ENCODE results near the gene POLR1G. TPM values are rescaled to one million over a fixed set of nuclear protein-coding genes. Genes with fewer than 3 reads are reported as not detected.

Gene POLR1G
- total RNA-seq, 3 donors from 2014 or later (not counting 1 experiment from before 2014, with no cell fraction given): 0.28 to 1.4 (median 0.45) TPM

DNA sequence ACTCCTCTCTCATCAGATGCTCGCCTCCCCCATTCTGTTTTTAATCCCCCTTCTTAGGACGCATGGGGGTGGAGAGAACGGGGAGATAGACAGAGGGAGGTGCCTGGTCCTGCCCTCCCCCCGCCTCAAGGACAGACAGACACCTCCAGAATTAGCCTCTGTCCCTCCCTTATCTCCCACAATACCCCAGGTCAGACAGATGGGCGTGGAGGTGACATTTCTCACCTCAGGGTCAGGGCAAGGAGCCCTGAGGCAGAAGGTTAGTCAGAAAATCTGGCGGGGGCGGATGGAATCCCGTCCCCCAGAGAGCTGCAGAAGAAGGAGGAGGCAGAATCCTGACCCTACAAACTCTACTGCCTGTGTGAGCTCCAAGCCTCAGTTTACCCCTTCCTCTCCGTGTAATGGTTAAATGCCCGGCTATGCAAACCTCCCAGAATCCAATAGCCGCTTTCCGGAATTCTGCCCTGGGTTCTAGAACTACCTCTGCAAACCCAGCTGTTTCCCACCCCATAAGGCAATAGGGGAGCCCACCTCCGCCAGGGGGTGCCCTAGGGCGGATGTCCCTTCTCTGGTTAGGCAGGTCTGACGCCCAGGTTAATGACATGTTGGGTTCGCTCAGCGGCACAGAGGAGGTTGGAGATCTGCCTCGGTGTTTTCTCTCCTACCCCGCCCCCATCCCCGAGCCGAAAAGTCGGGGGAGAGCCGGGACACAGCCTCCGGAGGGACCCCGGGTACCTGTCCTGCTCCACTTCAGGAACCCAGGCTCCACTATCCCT lies 2.5 kb upstream of the POLR1G start:
- Mint-ChIP-seq H3K27ac (peak overlapping the region; percentile 43 to 86), H3K4me3 (peak overlapping the region; percentile 97), H3K9me3 (no peaks in the 10 kb centered on the region), H3K36me3 (no peaks in the 10 kb centered on the region), H3K4me1 (peaks cover 33 to 37% of the 10 kb centered on the region in 2 donors), H3K27me3 (ENCODE audit: low read depth in 2 of 2) (peaks cover 10 to 14% of the 10 kb centered on the region in 2 donors)
- ATAC-seq (peak in 2 of 3 donors; percentile 16 to 22), DNase-seq (peak; percentile 62 to 76)
- Histone ChIP-seq H3K27me3 (ENCODE audit: control insufficient read depth, insufficient read depth, low read length) (peaks cover 25% of the 10 kb centered on the region), H3K4me3 (ENCODE audit: low read length) (no peak overlapping the region), H3K9me3 (ENCODE audit: control insufficient read depth, insufficient read depth, low read length) (no peaks in the 10 kb centered on the region), H3K4me1 (ENCODE audit: control insufficient read depth, insufficient read depth, low read length) (peaks cover 35% of the 10 kb centered on the region), H3K27ac (ENCODE audit: low read length) (no peak overlapping the region), H3K36me3 (ENCODE audit: control insufficient read depth, insufficient read depth, low read length) (no peaks in the 10 kb centered on the region)
- WGBS (ENCODE audit: insufficient coverage): 24% methylated on average over 24 of the region's 25 CpGs
- TF ChIP-seq, protein P1, sequence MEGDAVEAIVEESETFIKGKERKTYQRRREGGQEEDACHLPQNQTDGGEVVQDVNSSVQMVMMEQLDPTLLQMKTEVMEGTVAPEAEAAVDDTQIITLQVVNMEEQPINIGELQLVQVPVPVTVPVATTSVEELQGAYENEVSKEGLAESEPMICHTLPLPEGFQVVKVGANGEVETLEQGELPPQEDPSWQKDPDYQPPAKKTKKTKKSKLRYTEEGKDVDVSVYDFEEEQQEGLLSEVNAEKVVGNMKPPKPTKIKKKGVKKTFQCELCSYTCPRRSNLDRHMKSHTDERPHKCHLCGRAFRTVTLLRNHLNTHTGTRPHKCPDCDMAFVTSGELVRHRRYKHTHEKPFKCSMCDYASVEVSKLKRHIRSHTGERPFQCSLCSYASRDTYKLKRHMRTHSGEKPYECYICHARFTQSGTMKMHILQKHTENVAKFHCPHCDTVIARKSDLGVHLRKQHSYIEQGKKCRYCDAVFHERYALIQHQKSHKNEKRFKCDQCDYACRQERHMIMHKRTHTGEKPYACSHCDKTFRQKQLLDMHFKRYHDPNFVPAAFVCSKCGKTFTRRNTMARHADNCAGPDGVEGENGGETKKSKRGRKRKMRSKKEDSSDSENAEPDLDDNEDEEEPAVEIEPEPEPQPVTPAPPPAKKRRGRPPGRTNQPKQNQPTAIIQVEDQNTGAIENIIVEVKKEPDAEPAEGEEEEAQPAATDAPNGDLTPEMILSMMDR (IDR thresholded peaks at IDR 0.05): peak; percentile 54
- intact Hi-C loops (cut with micrococcal nuclease): loop anchor here (2.0 to 10.0 kb wide), 2 partner anchors 75 to 241 kb away; no protein-coding TSS in a partner anchor

- H3K36me3 ChIP-seq (ENCODE audit: control insufficient read depth, insufficient read depth, low read length): no peaks in the 10 kb centered on the region
- Mint-ChIP-seq H3K4me1 (peaks cover 33 to 37% of the 10 kb centered on the region in 2 donors), H3K4me3 (peak within 1 kb of the TSS; percentile 97), H3K36me3 (no peaks in the 10 kb centered on the region), H3K27me3 (ENCODE audit: low read depth in 2 of 2) (peaks cover 10 to 14% of the 10 kb centered on the region in 2 donors), H3K9me3 (no peaks in the 10 kb centered on the region), H3K27ac (peak within 1 kb of the TSS; percentile 86 to 92)
- peak within 1 kb of the TSS; percentile 84 for H3K27ac ChIP-seq (ENCODE audit: low read length)
- peak within 1 kb of the TSS; percentile 67 for H3K4me3 ChIP-seq (ENCODE audit: low read length)
- peaks cover 25% of the 10 kb centered on the region for H3K27me3 ChIP-seq (ENCODE audit: control insufficient read depth, insufficient read depth, low read length)
- DNase-seq (peak in 1 of 2 donors; percentile 57), ATAC-seq (peak in 2 of 3 donors; percentile 1 to 2)
- peaks cover 35% of the 10 kb centered on the region for H3K4me1 ChIP-seq (ENCODE audit: control insufficient read depth, insufficient read depth, low read length)
- intact Hi-C loops (cut with micrococcal nuclease): loop anchor here (2.0 to 10.0 kb wide), 2 partner anchors 74 to 240 kb away; no protein-coding TSS in a partner anchor
- H3K9me3 ChIP-seq (ENCODE audit: control insufficient read depth, insufficient read depth, low read length): no peaks in the 10 kb centered on the region
- TF ChIP-seq, protein P1 (IDR thresholded peaks at IDR 0.05): no peak
- WGBS (ENCODE audit: insufficient coverage): 7% methylated on average over 46 of the region's 46 CpGs
These were observed 1.6 kb upstream of the POLR1G start, which contains the start of gene PPP1R13L for GRCh38 chr19:45404557-45405434. Gene PPP1R13L, minus strand, starts transcription at chr19:45405069. Its CDS starts 6,751 bp downstream, at chr19:45398318.

DNA sequence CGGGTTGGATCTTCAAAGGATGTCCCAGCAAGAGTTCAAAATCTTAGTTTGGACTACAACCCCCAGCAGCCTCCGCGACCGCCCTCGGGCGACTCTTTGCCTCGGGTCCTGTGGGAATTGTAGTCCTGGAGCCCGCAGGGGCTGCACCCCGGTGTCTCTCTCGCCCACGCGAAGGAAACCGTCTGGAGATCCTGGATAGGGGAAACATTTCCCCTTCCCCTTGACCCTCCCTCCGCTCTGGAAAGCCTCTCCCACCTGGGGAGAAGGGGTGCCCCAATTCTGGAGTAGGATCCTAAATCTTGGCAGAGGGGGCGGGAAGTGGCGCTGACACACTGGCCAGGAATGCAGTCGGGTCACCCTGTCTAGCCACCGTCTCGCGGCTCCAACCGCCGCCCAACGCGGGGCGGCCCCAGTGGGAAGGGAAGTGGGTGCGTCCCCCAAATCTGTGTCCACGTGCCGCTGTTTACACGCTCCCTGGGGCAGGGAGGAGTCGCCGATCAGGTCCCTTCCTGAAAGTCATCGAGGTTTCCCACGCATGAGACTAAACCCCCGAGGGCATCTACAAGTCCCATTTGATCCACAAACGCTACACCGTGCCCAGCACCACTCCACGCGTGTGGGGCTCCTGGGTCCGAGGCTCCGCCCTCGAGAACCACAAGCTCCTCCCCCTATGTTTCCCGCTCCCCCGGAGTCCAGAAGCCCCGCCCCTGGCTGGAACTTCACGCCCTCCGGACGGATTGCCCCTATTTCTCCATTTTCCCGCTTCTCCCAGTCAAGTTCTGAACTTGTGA lies 814 bp upstream of the POLR1G start:
- Mint-ChIP-seq H3K9me3 (no peaks in the 10 kb centered on the region), H3K27ac (peak overlapping the region; percentile 86 to 92), H3K4me1 (peaks cover 33 to 37% of the 10 kb centered on the region in 2 donors), H3K4me3 (peak overlapping the region; percentile 97), H3K36me3 (no peaks in the 10 kb centered on the region), H3K27me3 (ENCODE audit: low read depth in 2 of 2) (peaks cover 10 to 14% of the 10 kb centered on the region in 2 donors)
- H3K27ac ChIP-seq (ENCODE audit: low read length): peak overlapping the region; percentile 84
- intact Hi-C loops (cut with micrococcal nuclease): loop anchor here (2.0 to 10.0 kb wide), 3 partner anchors 35 to 239 kb away; partner anchors contain the start of gene ERCC2
- ATAC-seq: peak; percentile 64 to 79 (median 70)
- peak; percentile 71 to 88 for DNase-seq
- WGBS (ENCODE audit: insufficient coverage): 0% methylated on average over 47 of the region's 48 CpGs
- TF ChIP-seq, protein P1 (IDR thresholded peaks at IDR 0.05): no peak
- peaks cover 25% of the 10 kb centered on the region for H3K27me3 ChIP-seq (ENCODE audit: control insufficient read depth, insufficient read depth, low read length)
- H3K9me3 ChIP-seq (ENCODE audit: control insufficient read depth, insufficient read depth, low read length): no peaks in the 10 kb centered on the region
- peaks cover 35% of the 10 kb centered on the region for H3K4me1 ChIP-seq (ENCODE audit: control insufficient read depth, insufficient read depth, low read length)
- peak overlapping the region; percentile 67 for H3K4me3 ChIP-seq (ENCODE audit: low read length)
- H3K36me3 ChIP-seq (ENCODE audit: control insufficient read depth, insufficient read depth, low read length): no peaks in the 10 kb centered on the region
